Osteocyte (in vitro differentiated cells): ENCODE data around the gene CADM2. TPM values are rescaled to one million over a fixed set of nuclear protein-coding genes. Genes with fewer than 3 reads are reported as not detected.

ENCODE experiments used
- DNase-seq: peaks from one replicate; pipeline ENCODE4 v3.0.0; 2021; ENCODE audit warnings: mixed read lengths; ENCODE audit not compliant: unreplicated experiment; ENCODE audit errors: extremely low spot score
- H3K27ac Mint-ChIP-seq: one replicate; pipeline ENCODE4 v1.8.0; 2021; ENCODE audit warnings: mild to moderate bottlenecking, mixed read lengths; ENCODE audit not compliant: unreplicated experiment
- H3K27me3 Mint-ChIP-seq: one replicate; pipeline ENCODE4 v1.8.0; 2021; ENCODE audit warnings: mixed read lengths; ENCODE audit not compliant: unreplicated experiment
- H3K36me3 Mint-ChIP-seq: one replicate; pipeline ENCODE4 v1.8.0; 2021; ENCODE audit warnings: mixed read lengths; ENCODE audit not compliant: unreplicated experiment
- H3K4me1 Mint-ChIP-seq: one replicate; pipeline ENCODE4 v1.8.0; 2021; ENCODE audit warnings: mixed read lengths; ENCODE audit not compliant: unreplicated experiment
- H3K4me3 Mint-ChIP-seq: one replicate; pipeline ENCODE4 v1.8.0; 2021; ENCODE audit warnings: mild to moderate bottlenecking, moderate library complexity, mixed read lengths; ENCODE audit not compliant: unreplicated experiment
- H3K9me3 Mint-ChIP-seq: one replicate; pipeline ENCODE4 v1.8.0; 2021; ENCODE audit warnings: mixed read lengths; ENCODE audit not compliant: unreplicated experiment
- CTCF ChIP-seq: fragments of 200-600 bp; sonication (generic); IDR thresholded peaks from 2 replicates; pipeline ENCODE4 v1.5.0; 2021; ENCODE audit warnings: antibody characterized with exemption, mild to moderate bottlenecking, moderate library complexity
- total RNA-seq: library from RNA; stranded (reverse); gene quantifications from 2 replicates; pipeline ENCODE4 v1.2.1, GENCODE V29; 2021

Gene CADM2
- total RNA-seq, 1 donor from 2014 or later: 1.5 TPM

- Mint-ChIP-seq H3K9me3 (peaks cover 6% of the 10 kb centered on the region), H3K27ac (no peak overlapping the region), H3K27me3 (no peaks in the 10 kb centered on the region), H3K4me3 (no peak overlapping the region), H3K4me1 (no peaks in the 10 kb centered on the region), H3K36me3 (peaks cover 1% of the 10 kb centered on the region)
- DNase-seq: no peak
- TF ChIP-seq CTCF: no peak
Measured at GRCh38 chr3:84946240-84946639, 12.5 kb upstream of the CADM2 start.

- no peak for TF ChIP-seq CTCF
- H3K4me1 Mint-ChIP-seq: peaks cover 11% of the 10 kb centered on the region
- H3K27me3 Mint-ChIP-seq: peaks cover 46% of the 10 kb centered on the region
- H3K9me3 Mint-ChIP-seq: no peaks in the 10 kb centered on the region
- H3K4me3 Mint-ChIP-seq: peak overlapping the region; percentile 76
- no peaks in the 10 kb centered on the region for H3K36me3 Mint-ChIP-seq
- no peak for DNase-seq
- H3K27ac Mint-ChIP-seq: no peak overlapping the region
Measured at GRCh38 chr3:84959470-84960271, 882 bp downstream of the CADM2 start.

GRCh38 chr3:84960581-84960980 lies 1.8 kb downstream of the CADM2 start:
- no peak for DNase-seq
- no peaks in the 10 kb centered on the region for H3K9me3 Mint-ChIP-seq
- no peak overlapping the region for H3K4me3 Mint-ChIP-seq
- no peak overlapping the region for H3K27ac Mint-ChIP-seq
- peaks cover 11% of the 10 kb centered on the region for H3K4me1 Mint-ChIP-seq
- no peak for TF ChIP-seq CTCF
- peaks cover 46% of the 10 kb centered on the region for H3K27me3 Mint-ChIP-seq
- H3K36me3 Mint-ChIP-seq: no peaks in the 10 kb centered on the region

- no peaks in the 10 kb centered on the region for H3K36me3 Mint-ChIP-seq
- no peak overlapping the region for H3K4me3 Mint-ChIP-seq
- DNase-seq: no peak
- peaks cover 46% of the 10 kb centered on the region for H3K27me3 Mint-ChIP-seq
- no peaks in the 10 kb centered on the region for H3K9me3 Mint-ChIP-seq
- peaks cover 11% of the 10 kb centered on the region for H3K4me1 Mint-ChIP-seq
- no peak overlapping the region for H3K27ac Mint-ChIP-seq
- no peak for TF ChIP-seq CTCF
Measured at GRCh38 chr3:84961011-84961410, 2.2 kb downstream of the CADM2 start.

- no peak overlapping the region for H3K4me3 Mint-ChIP-seq
- TF ChIP-seq CTCF: no peak
- H3K27ac Mint-ChIP-seq: no peak overlapping the region
- no peaks in the 10 kb centered on the region for H3K9me3 Mint-ChIP-seq
- no peaks in the 10 kb centered on the region for H3K36me3 Mint-ChIP-seq
- peaks cover 11% of the 10 kb centered on the region for H3K4me1 Mint-ChIP-seq
- H3K27me3 Mint-ChIP-seq: peaks cover 46% of the 10 kb centered on the region
- DNase-seq: no peak
Measured at GRCh38 chr3:84961521-84962255, 2.9 kb downstream of the CADM2 start.
